HG03064 (cell line): ENCODE data around the gene TENT4A.
A peak's percentile ranks its signal among the peaks of the same experiment; 100 is the strongest.

Experiments used
- ATAC-seq: cut with Tn5 transposase; IDR thresholded peaks from one replicate; pipeline ENCODE4 v1.9.1; 2021; ENCODE audit warnings: low read depth; ENCODE audit not compliant: unreplicated experiment

Gene TENT4A

GRCh38 chr5:6716629-6717149, 3.5 kb downstream of the TENT4A start:
- ATAC-seq: no peak

GRCh38 chr5:6717247-6717646, 4.0 kb downstream of the TENT4A start:
- ATAC-seq: no peak

GRCh38 chr5:6717687-6718086, 4.5 kb downstream of the TENT4A start:
- ATAC-seq: no peak

GRCh38 chr5:6718161-6718681, 5.0 kb downstream of the TENT4A start:
- ATAC-seq: no peak

- no peak for ATAC-seq
Observed at GRCh38 chr5:6718718-6719117, 5.5 kb downstream of the TENT4A start.

GRCh38 chr5:6719417-6719816, 6.2 kb downstream of the TENT4A start:
- no peak for ATAC-seq

GRCh38 chr5:6719896-6720560, 6.8 kb downstream of the TENT4A start:
- no peak for ATAC-seq

GRCh38 chr5:6720561-6720921, 7.3 kb downstream of the TENT4A start:
- ATAC-seq: no peak

GRCh38 chr5:6721442-6721841, 8.2 kb downstream of the TENT4A start:
- no peak for ATAC-seq

GRCh38 chr5:6722015-6722414, 8.8 kb downstream of the TENT4A start:
- peak; percentile 47 for ATAC-seq

- ATAC-seq: no peak
Observed at GRCh38 chr5:6723122-6723815, 10.0 kb downstream of the TENT4A start.

- ATAC-seq: no peak
Observed at GRCh38 chr5:6723816-6724300, 10.6 kb downstream of the TENT4A start.

- no peak for ATAC-seq
Observed at GRCh38 chr5:6724321-6724929, 11.2 kb downstream of the TENT4A start.

GRCh38 chr5:6725421-6725820, 12.2 kb downstream of the TENT4A start:
- no peak for ATAC-seq

GRCh38 chr5:6726006-6726405, 12.8 kb downstream of the TENT4A start:
- ATAC-seq: no peak

- no peak for ATAC-seq
Observed at GRCh38 chr5:6727231-6727630, 14.0 kb downstream of the TENT4A start.

GRCh38 chr5:6728011-6728794, 15.0 kb downstream of the TENT4A start:
- peak; percentile 70 for ATAC-seq

- no peak for ATAC-seq
Observed at GRCh38 chr5:6728795-6729183, 15.6 kb downstream of the TENT4A start.

- peak; percentile 39 for ATAC-seq
Observed at GRCh38 chr5:6729386-6730310, 16.4 kb downstream of the TENT4A start.

- peak; percentile 33 for ATAC-seq
Observed at GRCh38 chr5:6730407-6730806, 17.2 kb downstream of the TENT4A start.
